Suprapubic skin (tissue), 4 donors: Measurements from ENCODE around the gene CMSS1. TPM values are rescaled to one million over a fixed set of nuclear protein-coding genes. Genes with fewer than 3 reads are reported as not detected.

Experiments used
- DNase-seq, 2 donors: peaks; one replicate each; pipeline ENCODE4 v3.0.0-alpha.2; 2019; ENCODE audit warnings: low spot score in 2 of 2
- H3K27ac ChIP-seq: fragments of 200-600 bp; sonication (generic); one replicate; pipeline ENCODE4 v1.5.1; 2019
- H3K27me3 ChIP-seq: fragments of 200-600 bp; sonication (generic); one replicate; pipeline ENCODE4 v1.5.1; 2019
- H3K36me3 ChIP-seq: fragments of 200-600 bp; sonication (generic); one replicate; pipeline ENCODE4 v1.5.1; 2019
- H3K4me1 ChIP-seq: fragments of 200-600 bp; sonication (generic); one replicate; pipeline ENCODE4 v1.5.1; 2019
- H3K4me3 ChIP-seq: fragments of 200-600 bp; sonication (generic); one replicate; pipeline ENCODE4 v1.5.1; 2019; ENCODE audit warnings: mild to moderate bottlenecking
- H3K9me3 ChIP-seq: fragments of 200-600 bp; sonication (generic); one replicate; pipeline ENCODE4 v1.5.1; 2019
- EP300 ChIP-seq: sonication (generic); formaldehyde crosslinking; IDR thresholded peaks from one replicate; pipeline ENCODE4 v1.6.1; 2017; ENCODE audit warnings: antibody characterized with exemption
- POLR2A ChIP-seq, 2 donors: fragments of 450-650 bp; IDR thresholded peaks; one replicate each; pipeline ENCODE4 v1.6.1; 2017; ENCODE audit warnings: antibody characterized with exemption in 2 of 2, mild to moderate bottlenecking in 2 of 2, moderate library complexity in 2 of 2
- POLR2AphosphoS5 ChIP-seq, 3 donors: sonication (generic); formaldehyde crosslinking; IDR thresholded peaks; one replicate each; pipeline ENCODE4 v1.6.1; 2017; ENCODE audit warnings: antibody characterized with exemption in 3 of 3
- WGBS: methylation state at CpG from one replicate; pipeline ENCODE4 v1.1.5; 2018; 5-methylcytosine and 5-hydroxymethylcytosine counted together
- total RNA-seq, 4 donors: library from RNA; depleted of rRNA; stranded (reverse); fragments of >200 nt; gene quantifications; one replicate each; pipeline ENCODE4 v1.1.0, GENCODE V29; 2016
- TF ChIP-seq, protein P1 (sequence below), 2 donors: fragments of 200-600 bp in 1 of 2; fragments of 450-650 bp in 1 of 2; sonication (generic) in 1 of 2; IDR thresholded peaks; one replicate each; pipeline ENCODE4 v1.5.1; 2016 to 2019; ENCODE audit warnings: antibody characterized with exemption in 2 of 2, mild to moderate bottlenecking in 1 of 2, moderate library complexity in 1 of 2

CMSS1 gene
- total RNA-seq, 4 donors from 2014 or later, result 13.2 to 17.1 (median 13.5) TPM

DNA sequence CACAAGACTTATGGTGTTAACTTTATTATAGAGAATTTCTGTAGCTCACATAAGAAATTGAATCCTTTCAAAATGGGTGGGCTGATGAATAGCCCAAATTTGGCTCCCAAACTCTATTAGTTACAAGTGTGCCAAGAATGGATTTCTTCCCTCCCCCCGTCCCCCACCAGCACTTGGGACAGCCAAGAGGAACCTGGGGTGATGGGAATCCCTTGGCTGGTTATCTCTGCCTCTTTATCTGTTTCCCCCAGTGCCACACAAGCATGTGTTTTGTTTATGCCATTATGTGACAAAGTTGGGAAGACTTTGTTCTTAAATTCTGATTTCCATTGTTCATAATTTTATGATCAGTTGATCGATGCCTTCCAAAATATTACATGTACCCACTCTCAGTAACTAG lies 28.3 kb downstream of the CMSS1 start:
- 42% methylated on average over 2 of the region's 2 CpGs for WGBS
- Histone ChIP-seq H3K36me3 (peaks cover 8% of the 10 kb centered on the region), H3K9me3 (no peaks in the 10 kb centered on the region), H3K27me3 (no peaks in the 10 kb centered on the region), H3K4me1 (peaks cover 38% of the 10 kb centered on the region), H3K27ac (peak overlapping the region; percentile 77), H3K4me3 (no peak overlapping the region)
- no peak for TF ChIP-seq POLR2AphosphoS5 (IDR thresholded peaks at IDR 0.05)
- no peak for DNase-seq

DNA sequence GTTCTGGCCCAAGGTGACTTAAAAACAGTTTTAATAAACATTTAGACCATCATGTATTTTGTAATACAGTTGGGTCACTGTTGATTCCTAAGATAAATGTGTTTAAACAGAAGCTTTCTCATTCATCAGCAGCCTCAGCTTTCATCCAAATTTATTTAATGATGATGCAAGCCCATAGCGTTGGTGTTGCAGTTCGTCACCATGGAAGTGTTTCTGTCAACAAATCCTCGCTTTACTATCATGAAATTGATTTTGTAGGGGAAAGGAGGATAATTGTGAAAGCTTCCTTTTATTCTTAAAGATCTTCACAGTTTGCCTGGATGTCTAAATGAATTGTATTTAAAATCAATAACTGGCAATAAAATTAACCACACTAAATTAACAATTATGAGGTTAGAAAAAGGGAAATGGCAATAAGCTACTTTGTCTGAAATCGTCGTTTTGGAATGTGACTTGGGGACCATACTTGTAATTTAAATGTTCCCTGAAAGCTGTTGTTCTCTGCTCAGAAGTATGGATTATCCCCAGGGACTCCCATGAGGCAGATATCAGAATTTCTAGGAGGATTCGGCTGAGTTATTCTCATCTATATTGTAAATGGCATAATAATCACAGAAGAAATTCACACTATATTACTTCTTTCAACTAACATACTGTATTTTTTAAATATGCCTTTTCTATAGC lies 29.0 kb downstream of the CMSS1 start:
- Histone ChIP-seq H3K36me3 (peaks cover 8% of the 10 kb centered on the region), H3K27ac (peak overlapping the region; percentile 77), H3K27me3 (no peaks in the 10 kb centered on the region), H3K4me3 (no peak overlapping the region), H3K4me1 (peaks cover 38% of the 10 kb centered on the region), H3K9me3 (no peaks in the 10 kb centered on the region)
- 17% methylated on average over 6 of the region's 6 CpGs for WGBS
- peak in 1 of 3 donors; percentile 77 for TF ChIP-seq POLR2AphosphoS5 (IDR thresholded peaks at IDR 0.05)
- TF ChIP-seq, protein P1, sequence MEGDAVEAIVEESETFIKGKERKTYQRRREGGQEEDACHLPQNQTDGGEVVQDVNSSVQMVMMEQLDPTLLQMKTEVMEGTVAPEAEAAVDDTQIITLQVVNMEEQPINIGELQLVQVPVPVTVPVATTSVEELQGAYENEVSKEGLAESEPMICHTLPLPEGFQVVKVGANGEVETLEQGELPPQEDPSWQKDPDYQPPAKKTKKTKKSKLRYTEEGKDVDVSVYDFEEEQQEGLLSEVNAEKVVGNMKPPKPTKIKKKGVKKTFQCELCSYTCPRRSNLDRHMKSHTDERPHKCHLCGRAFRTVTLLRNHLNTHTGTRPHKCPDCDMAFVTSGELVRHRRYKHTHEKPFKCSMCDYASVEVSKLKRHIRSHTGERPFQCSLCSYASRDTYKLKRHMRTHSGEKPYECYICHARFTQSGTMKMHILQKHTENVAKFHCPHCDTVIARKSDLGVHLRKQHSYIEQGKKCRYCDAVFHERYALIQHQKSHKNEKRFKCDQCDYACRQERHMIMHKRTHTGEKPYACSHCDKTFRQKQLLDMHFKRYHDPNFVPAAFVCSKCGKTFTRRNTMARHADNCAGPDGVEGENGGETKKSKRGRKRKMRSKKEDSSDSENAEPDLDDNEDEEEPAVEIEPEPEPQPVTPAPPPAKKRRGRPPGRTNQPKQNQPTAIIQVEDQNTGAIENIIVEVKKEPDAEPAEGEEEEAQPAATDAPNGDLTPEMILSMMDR (IDR thresholded peaks at IDR 0.05), result no peak
- DNase-seq, result no peak

DNA sequence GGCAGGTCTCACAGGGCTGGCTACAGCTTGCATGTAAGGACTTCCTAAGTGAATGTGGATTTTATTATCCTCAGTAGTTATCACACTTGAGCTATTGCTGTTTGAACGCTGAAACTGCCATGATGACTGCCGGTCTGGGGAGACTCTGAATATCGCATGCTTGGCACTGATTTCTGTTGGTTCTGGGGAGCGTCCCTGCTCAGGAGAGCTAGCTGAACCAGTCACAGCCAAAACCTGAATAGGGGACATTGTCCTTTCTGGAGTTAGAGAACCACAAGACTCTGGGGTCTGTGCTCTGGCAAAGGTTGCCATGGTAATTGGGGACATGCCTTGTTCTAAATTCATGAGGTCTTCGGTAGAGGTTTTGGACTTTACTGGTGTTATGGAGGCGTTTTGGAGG lies 30.8 kb downstream of the CMSS1 start:
- TF ChIP-seq POLR2A (IDR thresholded peaks at IDR 0.05) (no peak), EP300 (no peak), POLR2AphosphoS5 (IDR thresholded peaks at IDR 0.05) (no peak)
- TF ChIP-seq, protein P1 (IDR thresholded peaks at IDR 0.05), result no peak
- H3K4me1 ChIP-seq, result peaks cover 31% of the 10 kb centered on the region
- no peak for DNase-seq
- no peak overlapping the region for H3K27ac ChIP-seq
- WGBS, result 92% methylated on average over 5 of the region's 6 CpGs
- peaks cover 8% of the 10 kb centered on the region for H3K36me3 ChIP-seq
- no peaks in the 10 kb centered on the region for H3K9me3 ChIP-seq
- H3K4me3 ChIP-seq, result no peak overlapping the region
- no peaks in the 10 kb centered on the region for H3K27me3 ChIP-seq

DNA sequence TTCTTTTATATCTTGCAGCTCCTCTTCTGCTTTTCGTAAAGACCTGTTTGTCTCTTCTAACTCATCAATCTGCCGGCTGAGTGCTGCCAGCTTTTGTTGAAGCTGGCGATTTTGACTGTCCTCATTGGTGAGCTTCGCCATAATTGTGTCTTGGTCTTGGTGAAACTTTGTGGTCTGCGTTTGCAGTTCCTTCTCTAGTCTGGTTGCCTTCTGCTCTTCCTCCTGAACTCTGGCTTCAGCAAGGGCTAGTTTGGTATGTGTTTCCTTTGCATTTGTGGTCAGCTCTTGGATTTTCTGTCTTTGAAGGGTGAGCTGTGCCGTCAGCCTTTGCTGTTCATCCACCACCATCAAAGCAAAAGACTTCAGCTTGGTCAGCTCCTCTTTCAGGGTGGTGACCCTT lies 32.9 kb downstream of the CMSS1 start:
- no peak for TF ChIP-seq POLR2A (IDR thresholded peaks at IDR 0.05)
- TF ChIP-seq, protein P1 (IDR thresholded peaks at IDR 0.05), result no peak
- no peak for TF ChIP-seq POLR2AphosphoS5 (IDR thresholded peaks at IDR 0.05)
- WGBS, result 93% methylated on average over 6 of the region's 6 CpGs
- H3K4me3 ChIP-seq, result no peak overlapping the region

DNA sequence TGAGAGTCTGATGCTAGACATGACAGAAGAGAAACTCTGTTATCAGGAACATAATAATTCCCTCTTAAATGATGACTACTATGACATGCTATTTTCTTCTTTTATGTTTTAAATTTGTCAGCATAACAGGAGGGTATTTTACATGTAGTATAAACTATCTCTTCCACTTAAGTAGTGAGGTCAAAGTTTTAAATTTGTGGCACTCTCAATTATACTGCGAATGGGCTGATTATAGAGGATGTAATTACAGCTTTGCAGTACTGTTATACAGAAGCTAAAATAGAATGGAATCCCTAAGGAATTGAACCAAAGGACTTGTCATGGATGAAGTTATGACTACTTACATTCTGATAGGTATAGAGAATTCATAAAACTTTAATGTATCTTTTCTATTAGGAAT lies 34.3 kb downstream of the CMSS1 start:
- Histone ChIP-seq H3K27me3 (no peaks in the 10 kb centered on the region), H3K9me3 (no peaks in the 10 kb centered on the region), H3K27ac (no peak overlapping the region), H3K4me3 (no peak overlapping the region), H3K36me3 (peaks cover 8% of the 10 kb centered on the region), H3K4me1 (peaks cover 5% of the 10 kb centered on the region)
- TF ChIP-seq POLR2AphosphoS5 (IDR thresholded peaks at IDR 0.05) (no peak), EP300 (no peak), POLR2A (IDR thresholded peaks at IDR 0.05) (no peak)
- TF ChIP-seq, protein P1 (IDR thresholded peaks at IDR 0.05), result no peak
- 91% methylated on average over 1 of the region's 1 CpG for WGBS
- DNase-seq, result no peak

More for the DNA sequence above, 32.9 kb downstream of the CMSS1 start:
- H3K36me3 ChIP-seq, result peaks cover 8% of the 10 kb centered on the region
- DNase-seq, result no peak
- no peaks in the 10 kb centered on the region for H3K9me3 ChIP-seq
- H3K27ac ChIP-seq, result no peak overlapping the region
- H3K4me1 ChIP-seq, result peaks cover 17% of the 10 kb centered on the region
- H3K27me3 ChIP-seq, result no peaks in the 10 kb centered on the region

DNA sequence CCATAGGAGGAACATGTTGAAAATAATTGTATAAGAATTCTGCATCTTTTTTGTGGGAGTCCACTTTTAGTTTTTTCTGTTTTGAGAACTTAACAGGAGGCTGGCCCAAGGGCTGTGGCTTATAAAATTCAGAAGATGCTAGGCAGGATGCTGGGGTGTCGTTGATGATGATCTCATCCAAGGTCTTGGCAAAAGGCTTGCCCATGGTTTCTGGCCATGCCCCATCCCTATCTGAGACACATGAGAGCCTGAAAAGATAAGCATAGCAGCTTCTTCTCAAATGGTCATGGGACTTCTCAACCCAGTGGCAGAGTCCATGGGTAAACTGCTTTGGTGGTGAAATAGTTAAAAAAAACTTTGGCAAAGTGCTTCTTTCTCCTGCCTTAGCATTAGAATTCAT lies 35.2 kb downstream of the CMSS1 start:
- Histone ChIP-seq H3K4me1 (no peaks in the 10 kb centered on the region), H3K27me3 (no peaks in the 10 kb centered on the region), H3K36me3 (peaks cover 8% of the 10 kb centered on the region), H3K4me3 (no peak overlapping the region), H3K27ac (no peak overlapping the region), H3K9me3 (no peaks in the 10 kb centered on the region)
- 54% methylated on average over 1 of the region's 1 CpG for WGBS
- TF ChIP-seq POLR2AphosphoS5 (IDR thresholded peaks at IDR 0.05) (no peak), EP300 (no peak), POLR2A (IDR thresholded peaks at IDR 0.05) (no peak)
- TF ChIP-seq, protein P1 (IDR thresholded peaks at IDR 0.05), result no peak
- DNase-seq, result no peak
